DMS79 treated with DMSO at 0.1 percent for 48 hours (cell line): ENCODE measurements around the gene THAP4.

Experiments
- DNase-seq: peaks from one replicate; lab custom pipeline; 2025; lab: John Stamatoyannopoulos, UW

THAP4 gene

GRCh38 chr2:241546771-241547498 is 90.0 kb downstream of the THAP4 start:
- DNase-seq: no peak

GRCh38 chr2:241545523-241546473 is 91.2 kb downstream of the THAP4 start:
- DNase-seq: no peak

GRCh38 chr2:241545106-241545505 is 91.9 kb downstream of the THAP4 start:
- DNase-seq: no peak

GRCh38 chr2:241542278-241542605 is 94.7 kb downstream of the THAP4 start:
- no peak for DNase-seq

- no peak for DNase-seq
These were observed 95.2 kb downstream of the THAP4 start for GRCh38 chr2:241541564-241542277.

GRCh38 chr2:241540771-241541561 is 96.0 kb downstream of the THAP4 start:
- no peak for DNase-seq

- no peak for DNase-seq
These were observed 96.6 kb downstream of the THAP4 start for GRCh38 chr2:241540401-241540770.

- DNase-seq: no peak
These were observed 97.2 kb downstream of the THAP4 start for GRCh38 chr2:241539616-241540374.

GRCh38 chr2:241538838-241539615 is 97.9 kb downstream of the THAP4 start:
- DNase-seq: no peak

- no peak for DNase-seq
These were observed 100.9 kb downstream of the THAP4 start for GRCh38 chr2:241535871-241536655.

GRCh38 chr2:241534701-241535375 is 102.1 kb downstream of the THAP4 start:
- no peak for DNase-seq
